G401.6 (cell line): ENCODE data around the gene VSTM5.
A peak's percentile ranks its signal among the peaks of the same experiment; 100 is the strongest.
"Not testable (repeated sequence)": the region's sequence is repeated elsewhere in the genome, so short reads cannot be mapped to it uniquely, and the experiment has no call there.

Experiments used
- FAIRE-seq: peaks from 2 replicates; lab custom pipeline; 2012; peaks lifted over from hg19 to GRCh38; lab: Jason Lieb, UNC

VSTM5 gene

DNA sequence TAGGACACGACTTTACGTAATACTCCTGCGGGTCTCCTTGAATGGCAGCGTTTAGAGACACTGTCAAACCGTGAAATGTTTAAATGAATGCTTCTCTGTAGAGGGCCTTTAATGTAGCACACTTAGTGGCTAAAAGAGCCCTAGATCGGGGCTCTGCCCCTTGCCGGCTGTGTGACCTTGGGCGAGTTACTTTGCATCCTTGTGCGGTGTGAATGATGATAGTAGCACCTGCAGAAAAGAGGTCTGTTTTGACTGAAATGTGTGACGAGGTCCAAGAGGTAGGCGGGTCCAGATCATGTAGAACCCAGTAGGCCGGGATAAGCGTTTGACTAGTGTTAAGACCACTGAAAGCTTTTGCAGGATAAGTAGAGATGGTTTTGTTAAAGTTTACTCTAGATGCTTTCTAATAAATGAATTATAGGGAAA, 65.5 kb downstream of the VSTM5 start:
- FAIRE-seq, result no peak

DNA sequence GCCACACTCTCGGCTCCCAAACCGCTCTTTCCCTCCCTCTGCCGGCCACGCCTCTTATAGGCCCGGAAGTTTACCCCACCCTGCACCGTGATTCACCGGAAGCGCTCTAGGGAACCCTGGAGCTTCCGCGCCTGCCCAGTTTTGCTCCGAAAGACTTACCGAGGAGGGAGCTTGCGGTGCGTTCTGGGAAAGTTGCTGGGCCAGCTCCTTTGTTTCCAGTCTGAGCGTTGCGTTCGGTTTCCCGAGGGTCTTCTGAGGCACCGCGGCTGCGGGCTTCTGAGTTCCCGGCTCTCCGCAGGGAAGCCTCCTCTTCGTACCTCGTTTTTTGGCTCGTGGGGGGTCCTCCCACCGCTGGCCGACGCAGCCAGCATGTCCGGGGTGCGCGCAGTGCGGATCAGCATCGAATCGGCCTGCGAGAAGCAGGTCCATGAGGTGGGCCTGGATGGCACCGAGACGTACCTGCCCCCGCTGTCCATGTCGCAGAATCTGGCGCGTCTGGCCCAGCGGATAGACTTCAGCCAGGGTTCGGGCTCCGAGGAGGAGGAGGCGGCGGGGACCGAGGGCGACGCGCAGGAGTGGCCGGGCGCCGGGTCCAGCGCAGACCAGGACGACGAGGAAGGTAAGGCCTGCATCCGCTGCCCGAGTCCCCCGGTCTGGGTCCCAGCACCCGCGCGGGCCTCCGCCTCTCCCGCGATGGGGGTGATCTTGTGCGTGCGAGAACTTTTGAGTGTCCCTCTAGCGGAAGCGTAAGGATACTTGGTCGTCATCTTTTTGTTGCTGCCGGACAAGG, 66.1 kb downstream of the VSTM5 start, which contains the start of gene MED17:
TSS of gene MED17 (plus strand) at position 138 of the 790 bp plus-strand sequence. CDS start at position 370, 232 bp downstream.
- FAIRE-seq, result peak; percentile 92

DNA sequence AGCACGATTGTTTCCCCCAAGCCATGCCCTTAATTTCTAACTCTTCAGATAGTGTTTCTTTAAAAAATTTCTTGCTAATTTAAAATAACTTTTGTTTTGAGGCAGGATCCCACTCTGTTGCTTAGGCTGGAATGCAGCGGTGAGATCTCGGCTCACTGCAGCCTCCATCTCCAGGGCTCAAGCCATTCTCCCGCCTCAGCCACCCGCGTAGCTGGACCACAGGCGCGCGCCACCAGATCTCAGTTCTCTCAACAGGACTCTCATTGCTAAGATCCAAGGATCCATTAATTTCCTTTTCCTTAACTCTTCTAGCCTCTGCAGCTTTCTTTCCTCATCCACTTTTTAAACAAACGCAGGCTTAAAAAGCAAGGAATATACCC, 66.7 kb downstream of the VSTM5 start:
- no peak for FAIRE-seq

DNA sequence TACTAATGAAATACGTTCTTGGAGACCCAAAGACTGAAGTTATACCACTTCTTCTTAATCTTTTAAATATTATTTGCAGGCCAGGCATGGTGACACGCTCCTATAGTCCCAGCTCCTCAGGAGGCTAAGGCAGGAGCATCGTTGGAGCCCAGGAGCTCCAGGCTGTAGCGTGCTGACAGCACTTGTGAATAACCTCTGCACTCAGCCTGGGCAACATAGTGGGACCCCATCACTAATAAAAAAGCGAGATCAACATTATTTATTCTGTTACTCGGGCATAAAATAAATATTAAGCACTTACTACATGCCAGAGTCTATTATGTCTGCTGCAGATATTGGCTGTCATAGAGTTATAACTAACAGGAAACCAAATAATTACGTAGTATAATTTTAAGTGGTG, 67.1 kb downstream of the VSTM5 start:
- no peak for FAIRE-seq

DNA sequence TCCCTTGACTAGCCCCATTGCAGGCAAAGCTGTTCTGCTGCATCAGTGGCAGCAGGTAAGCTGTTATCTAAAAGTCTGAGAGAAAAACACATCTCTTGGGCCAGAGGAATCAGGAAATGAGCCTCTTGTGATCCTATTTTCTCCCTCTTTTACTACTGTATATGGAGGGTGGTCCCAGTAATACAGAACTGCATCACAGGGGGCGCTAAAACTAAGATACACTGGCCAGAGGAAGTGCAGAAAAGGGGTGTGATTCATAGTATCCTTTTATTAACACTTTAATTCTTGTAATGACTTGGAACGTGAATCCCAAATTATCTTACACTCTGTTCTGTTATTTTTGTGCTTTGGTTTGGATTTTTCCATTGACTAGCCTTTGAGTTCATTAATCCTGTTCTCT, 75.1 kb downstream of the VSTM5 start:
- FAIRE-seq, result no peak

DNA sequence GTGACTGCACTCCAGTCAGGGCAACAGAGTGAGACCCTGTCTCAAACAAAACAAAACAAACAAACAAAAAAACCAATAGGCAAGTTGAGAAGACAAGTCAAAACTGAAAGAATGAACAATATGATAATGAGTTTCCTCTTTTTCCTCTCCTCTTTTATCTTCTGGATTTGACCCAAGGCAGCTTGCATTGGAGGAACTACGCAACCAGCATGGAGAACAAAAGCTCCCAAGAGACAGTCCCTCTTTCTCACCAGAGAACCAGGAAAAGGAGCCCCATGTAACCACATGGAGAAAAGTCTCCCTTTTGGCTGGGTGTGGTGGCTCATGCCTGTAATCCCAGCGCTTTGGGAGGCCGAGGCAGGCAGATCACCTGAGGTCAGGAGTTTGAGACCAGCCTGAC, 75.9 kb downstream of the VSTM5 start:
- FAIRE-seq, result not testable (repeated sequence)

DNA sequence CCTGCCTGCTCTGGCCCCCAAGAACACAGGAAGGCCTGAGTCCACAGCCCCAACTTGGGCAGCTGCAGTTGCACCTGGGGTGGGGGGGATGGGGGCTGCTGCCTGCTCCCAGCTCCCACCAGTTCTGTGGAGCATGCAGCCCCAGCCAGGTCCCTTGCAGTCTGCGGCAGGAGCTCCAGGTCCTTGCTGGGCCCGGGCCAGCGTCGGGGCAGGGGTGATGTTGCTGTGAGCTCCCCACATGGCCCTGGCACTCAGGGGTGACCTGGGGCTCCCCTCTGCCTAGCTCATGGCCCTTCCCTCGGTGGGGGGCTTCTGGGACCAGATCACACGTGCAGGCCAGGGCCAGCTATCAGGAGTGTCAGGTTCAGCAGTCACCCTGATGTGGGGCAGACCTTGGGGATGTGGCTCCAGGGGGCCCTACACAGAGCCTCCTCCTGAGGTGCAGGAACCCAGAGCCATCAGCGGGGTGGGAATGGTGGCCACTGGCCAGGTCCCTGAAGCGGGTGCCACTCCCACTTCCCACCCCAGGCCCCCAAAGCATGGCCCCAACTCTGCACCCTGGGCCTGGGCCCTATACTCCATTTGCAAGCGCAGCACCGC, 76.7 kb downstream of the VSTM5 start:
- FAIRE-seq, result no peak

DNA sequence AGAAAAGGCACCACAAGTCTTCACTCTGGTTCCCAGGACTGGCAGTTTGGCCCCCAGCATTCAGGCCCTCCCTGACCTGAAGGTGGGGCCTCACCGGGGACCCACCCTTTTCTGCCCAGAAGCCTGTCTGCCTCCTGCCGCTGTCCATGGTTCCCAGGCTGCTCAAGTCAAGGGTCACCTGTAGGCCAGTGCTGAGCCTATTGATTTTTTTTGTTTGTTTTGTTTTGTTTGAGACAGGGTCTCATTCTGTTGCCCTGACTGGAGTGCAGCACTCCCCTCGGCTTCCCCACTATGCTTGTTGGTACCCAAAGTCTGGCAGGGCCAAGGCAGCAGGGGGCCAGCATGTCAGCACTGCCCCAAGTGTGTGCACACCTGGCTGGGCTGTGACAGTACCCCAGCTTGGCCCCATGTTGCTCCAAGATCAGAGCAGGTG, 77.4 kb downstream of the VSTM5 start:
- FAIRE-seq, result no peak

DNA sequence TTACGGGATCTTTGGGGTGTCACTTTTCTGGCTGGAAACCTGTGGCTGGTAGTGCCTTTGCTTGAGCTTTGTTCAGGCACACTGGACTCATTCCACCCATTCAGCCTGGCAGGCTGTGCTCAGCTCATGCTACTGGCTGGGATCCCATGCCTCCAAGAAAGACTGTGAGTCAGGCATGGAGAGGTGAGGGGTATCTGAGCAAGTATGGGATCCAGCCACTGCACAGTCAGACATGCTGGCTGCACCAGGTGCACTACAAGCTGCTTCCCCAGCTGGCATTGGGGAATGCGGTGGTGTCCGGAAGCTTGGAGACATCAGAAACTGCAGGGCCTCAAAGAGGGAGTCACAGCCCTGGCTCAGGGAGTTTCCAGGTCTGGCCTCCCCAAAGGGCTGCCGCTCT, 78.3 kb downstream of the VSTM5 start:
- no peak for FAIRE-seq

DNA sequence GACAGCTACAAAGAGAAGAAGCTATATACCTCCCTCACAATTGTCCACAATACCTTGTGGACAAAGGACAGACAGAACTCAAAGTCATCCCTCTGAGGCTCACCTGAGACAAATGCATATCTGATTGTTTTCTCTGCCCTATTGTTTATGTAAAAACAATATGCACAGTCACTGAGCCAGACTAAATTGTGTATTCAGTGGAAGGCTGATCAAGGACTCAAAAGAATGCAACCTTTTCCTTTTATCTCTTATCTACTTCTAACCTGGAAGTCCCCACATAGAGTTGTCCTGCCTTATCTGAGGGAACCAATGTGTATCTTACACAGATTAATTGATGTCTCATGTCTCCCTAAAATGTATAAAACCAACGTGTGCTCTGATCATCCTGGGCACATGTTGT, 80.3 kb downstream of the VSTM5 start:
- no peak for FAIRE-seq
